Measurements from ENCODE around the gene SLAMF6. TPM values are rescaled to one million over a fixed set of nuclear protein-coding genes. Genes with fewer than 3 reads are reported as not detected.

Gene SLAMF6
- total RNA-seq, 1 donor from 2014 or later = 0.52 TPM

DNA sequence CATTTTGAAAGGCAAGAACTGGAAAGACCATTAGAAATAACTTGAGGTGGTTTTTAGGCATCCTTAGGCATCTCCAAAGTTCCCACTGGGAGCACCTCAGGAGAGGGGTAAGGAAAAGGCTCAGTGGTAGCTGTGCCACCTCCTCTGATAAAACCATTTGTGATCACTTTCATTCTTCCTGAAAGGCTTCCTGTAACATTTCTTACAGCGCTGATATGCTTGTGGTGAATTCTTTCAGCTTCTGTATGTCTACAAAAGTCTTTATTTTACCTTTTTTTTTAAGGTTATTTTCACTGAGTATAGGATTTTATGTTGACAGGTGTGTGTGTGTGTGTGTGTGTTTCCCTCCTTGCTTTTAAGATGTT, 67.9 kb downstream of the SLAMF6 start:
- Histone ChIP-seq H3K9me3 (ENCODE audit: control insufficient read depth in 3 of 3, low read length in 3 of 3) (no peaks in the 10 kb centered on the region), H3K27me3 (ENCODE audit: control insufficient read depth in 3 of 3, insufficient read depth in 3 of 3, low read length in 3 of 3) (peaks cover 0 to 2% (median 0%) of the 10 kb centered on the region in 3 donors), H3K9ac (ENCODE audit: low read depth in 1 of 3, low read length in 3 of 3) (no peak overlapping the region), H3K4me1 (ENCODE audit: control insufficient read depth in 3 of 3, insufficient read depth in 3 of 3, low read length in 3 of 3) (no peaks in the 10 kb centered on the region), H3K4me3 (ENCODE audit: low read length in 3 of 3) (no peak overlapping the region), H3K36me3 (ENCODE audit: control insufficient read depth in 3 of 3, insufficient read depth in 3 of 3, low read length in 3 of 3) (no peaks in the 10 kb centered on the region), H3K27ac (ENCODE audit: low read depth, low read length) (no peak overlapping the region)

DNA sequence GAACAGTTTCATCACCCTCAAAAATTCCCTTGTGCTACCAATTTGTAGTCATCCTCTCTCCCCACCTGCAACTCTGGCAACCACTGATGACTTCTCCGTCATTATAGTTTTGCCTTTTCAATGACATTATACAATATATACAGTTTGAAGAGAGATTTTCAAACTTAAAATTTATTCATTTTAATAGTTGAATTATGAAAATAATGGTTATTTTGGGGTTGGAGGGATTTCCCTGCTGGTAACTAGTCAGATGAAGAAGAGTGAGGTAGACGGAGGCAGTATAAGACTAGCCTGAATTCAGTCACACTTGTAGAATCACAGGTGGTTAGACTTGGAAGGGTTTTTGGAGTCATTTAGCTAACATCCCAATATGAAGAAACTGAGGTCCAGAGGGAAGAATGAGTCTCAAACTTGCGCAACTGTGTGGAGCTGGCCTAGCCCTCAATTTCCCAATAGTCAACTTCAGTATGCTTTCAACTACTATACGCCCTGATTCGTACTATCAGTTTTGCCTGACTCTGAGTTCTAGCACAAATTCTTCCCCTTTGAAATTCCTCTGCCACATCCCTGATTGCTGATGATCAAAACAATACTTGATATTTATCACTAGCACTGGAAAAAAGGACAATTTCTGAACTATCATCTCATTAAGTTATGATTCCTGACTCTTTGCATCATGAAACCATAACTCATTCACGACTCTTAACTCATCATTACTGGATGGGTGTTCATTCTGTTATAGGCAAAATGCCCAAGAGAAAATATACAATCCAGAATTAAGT, 68.5 kb downstream of the SLAMF6 start:
- peaks cover 0 to 2% (median 0%) of the 10 kb centered on the region in 3 donors for H3K27me3 ChIP-seq (ENCODE audit: control insufficient read depth in 3 of 3, insufficient read depth in 3 of 3, low read length in 3 of 3)
- no peaks in the 10 kb centered on the region for H3K36me3 ChIP-seq (ENCODE audit: control insufficient read depth in 3 of 3, insufficient read depth in 3 of 3, low read length in 3 of 3)
- H3K9ac ChIP-seq (ENCODE audit: low read depth in 1 of 3, low read length in 3 of 3) = no peak overlapping the region
- H3K4me1 ChIP-seq (ENCODE audit: control insufficient read depth in 3 of 3, insufficient read depth in 3 of 3, low read length in 3 of 3) = no peaks in the 10 kb centered on the region
- no peak overlapping the region for H3K4me3 ChIP-seq (ENCODE audit: low read length in 3 of 3)
- no peak overlapping the region for H3K27ac ChIP-seq (ENCODE audit: low read depth, low read length)
- H3K9me3 ChIP-seq (ENCODE audit: control insufficient read depth in 3 of 3, low read length in 3 of 3) = no peaks in the 10 kb centered on the region

GRCh38 chr1:160453443-160453842, 69.6 kb downstream of the SLAMF6 start:
- H3K27me3 ChIP-seq (ENCODE audit: control insufficient read depth in 3 of 3, insufficient read depth in 3 of 3, low read length in 3 of 3) = peaks cover 0 to 2% (median 0%) of the 10 kb centered on the region in 3 donors
- H3K27ac ChIP-seq (ENCODE audit: low read depth, low read length) = no peak overlapping the region
- H3K9ac ChIP-seq (ENCODE audit: low read depth in 1 of 3, low read length in 3 of 3) = no peak overlapping the region
- no peak overlapping the region for H3K4me3 ChIP-seq (ENCODE audit: low read length in 3 of 3)
- H3K9me3 ChIP-seq (ENCODE audit: control insufficient read depth in 3 of 3, low read length in 3 of 3) = no peaks in the 10 kb centered on the region
- no peaks in the 10 kb centered on the region for H3K36me3 ChIP-seq (ENCODE audit: control insufficient read depth in 3 of 3, insufficient read depth in 3 of 3, low read length in 3 of 3)
- no peaks in the 10 kb centered on the region for H3K4me1 ChIP-seq (ENCODE audit: control insufficient read depth in 3 of 3, insufficient read depth in 3 of 3, low read length in 3 of 3)

DNA sequence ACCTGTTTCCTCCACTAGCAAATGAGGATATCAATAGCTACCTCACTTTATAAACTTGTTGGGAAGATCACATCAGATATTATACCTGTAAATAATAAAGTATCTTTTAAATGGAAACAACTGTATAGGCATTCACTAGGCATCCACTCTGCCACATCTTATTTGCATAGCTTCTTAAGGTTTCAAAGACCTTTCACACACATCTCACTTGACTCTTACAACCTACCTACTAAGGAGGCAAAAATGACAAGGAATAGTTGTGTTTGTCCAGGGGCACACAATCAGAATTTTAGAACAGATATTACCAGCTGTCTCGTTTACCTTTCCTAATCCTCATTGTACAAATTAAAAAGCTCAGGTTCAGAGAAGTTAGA, 71.2 kb downstream of the SLAMF6 start:
- no peak overlapping the region for H3K4me3 ChIP-seq (ENCODE audit: low read length in 3 of 3)
- H3K27ac ChIP-seq (ENCODE audit: low read depth, low read length) = no peak overlapping the region
- peaks cover 0 to 2% (median 0%) of the 10 kb centered on the region in 3 donors for H3K27me3 ChIP-seq (ENCODE audit: control insufficient read depth in 3 of 3, insufficient read depth in 3 of 3, low read length in 3 of 3)
- H3K36me3 ChIP-seq (ENCODE audit: control insufficient read depth in 3 of 3, insufficient read depth in 3 of 3, low read length in 3 of 3) = no peaks in the 10 kb centered on the region
- no peaks in the 10 kb centered on the region for H3K9me3 ChIP-seq (ENCODE audit: control insufficient read depth in 3 of 3, low read length in 3 of 3)
- H3K9ac ChIP-seq (ENCODE audit: low read depth in 1 of 3, low read length in 3 of 3) = no peak overlapping the region
- no peaks in the 10 kb centered on the region for H3K4me1 ChIP-seq (ENCODE audit: control insufficient read depth in 3 of 3, insufficient read depth in 3 of 3, low read length in 3 of 3)

GRCh38 chr1:160451119-160451858, 71.8 kb downstream of the SLAMF6 start:
- H3K27ac ChIP-seq (ENCODE audit: low read depth, low read length) = no peak overlapping the region
- no peak overlapping the region for H3K4me3 ChIP-seq (ENCODE audit: low read length in 3 of 3)
- H3K27me3 ChIP-seq (ENCODE audit: control insufficient read depth in 3 of 3, insufficient read depth in 3 of 3, low read length in 3 of 3) = peaks cover 0 to 2% (median 0%) of the 10 kb centered on the region in 3 donors
- no peaks in the 10 kb centered on the region for H3K36me3 ChIP-seq (ENCODE audit: control insufficient read depth in 3 of 3, insufficient read depth in 3 of 3, low read length in 3 of 3)
- no peaks in the 10 kb centered on the region for H3K9me3 ChIP-seq (ENCODE audit: control insufficient read depth in 3 of 3, low read length in 3 of 3)
- H3K4me1 ChIP-seq (ENCODE audit: control insufficient read depth in 3 of 3, insufficient read depth in 3 of 3, low read length in 3 of 3) = no peaks in the 10 kb centered on the region
- H3K9ac ChIP-seq (ENCODE audit: low read depth in 1 of 3, low read length in 3 of 3) = no peak overlapping the region

- no peaks in the 10 kb centered on the region for H3K36me3 ChIP-seq (ENCODE audit: control insufficient read depth in 3 of 3, insufficient read depth in 3 of 3, low read length in 3 of 3)
- H3K27ac ChIP-seq (ENCODE audit: low read depth, low read length) = no peak overlapping the region
- H3K9ac ChIP-seq (ENCODE audit: low read depth in 1 of 3, low read length in 3 of 3) = no peak overlapping the region
- peaks cover 0 to 2% (median 0%) of the 10 kb centered on the region in 3 donors for H3K27me3 ChIP-seq (ENCODE audit: control insufficient read depth in 3 of 3, insufficient read depth in 3 of 3, low read length in 3 of 3)
- no peaks in the 10 kb centered on the region for H3K4me1 ChIP-seq (ENCODE audit: control insufficient read depth in 3 of 3, insufficient read depth in 3 of 3, low read length in 3 of 3)
- H3K4me3 ChIP-seq (ENCODE audit: low read length in 3 of 3) = no peak overlapping the region
- no peaks in the 10 kb centered on the region for H3K9me3 ChIP-seq (ENCODE audit: control insufficient read depth in 3 of 3, low read length in 3 of 3)
Measured at GRCh38 chr1:160449494-160449893, 73.6 kb downstream of the SLAMF6 start.

- no peak overlapping the region for H3K9ac ChIP-seq (ENCODE audit: low read depth in 1 of 3, low read length in 3 of 3)
Measured at GRCh38 chr1:160446945-160447600, 76.0 kb downstream of the SLAMF6 start.

DNA sequence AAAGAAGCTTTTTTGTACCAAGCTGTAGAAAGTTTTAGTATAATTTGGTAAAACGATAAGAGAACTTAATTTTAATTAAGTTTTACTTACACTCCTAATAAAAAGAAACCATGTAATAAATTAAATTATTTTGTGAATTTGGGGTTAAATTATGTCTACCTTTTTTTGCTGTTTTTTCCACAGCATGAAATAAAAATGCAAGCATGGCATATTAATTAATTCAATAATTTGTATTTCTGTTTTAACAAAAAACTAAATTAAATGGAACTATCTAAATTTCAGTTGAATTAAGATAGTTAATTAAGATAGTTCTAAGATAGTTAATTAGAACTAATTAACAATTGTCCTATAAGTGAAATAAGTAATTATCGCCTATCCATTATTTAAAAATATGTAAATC, 83.3 kb downstream of the SLAMF6 start:
- H3K27me3 ChIP-seq (ENCODE audit: control insufficient read depth in 3 of 3, insufficient read depth in 3 of 3, low read length in 3 of 3) = no peaks in the 10 kb centered on the region

More at GRCh38 chr1:160446945-160447600, 76.0 kb downstream of the SLAMF6 start:
- H3K4me3 ChIP-seq (ENCODE audit: low read length in 3 of 3) = no peak overlapping the region
- no peaks in the 10 kb centered on the region for H3K36me3 ChIP-seq (ENCODE audit: control insufficient read depth in 3 of 3, insufficient read depth in 3 of 3, low read length in 3 of 3)
- H3K27me3 ChIP-seq (ENCODE audit: control insufficient read depth in 3 of 3, insufficient read depth in 3 of 3, low read length in 3 of 3) = peaks cover 0 to 1% (median 0%) of the 10 kb centered on the region in 3 donors
- no peak overlapping the region for H3K27ac ChIP-seq (ENCODE audit: low read depth, low read length)
- H3K9me3 ChIP-seq (ENCODE audit: control insufficient read depth in 3 of 3, low read length in 3 of 3) = no peaks in the 10 kb centered on the region
- no peaks in the 10 kb centered on the region for H3K4me1 ChIP-seq (ENCODE audit: control insufficient read depth in 3 of 3, insufficient read depth in 3 of 3, low read length in 3 of 3)

GRCh38 chr1:160438935-160439334, 84.1 kb downstream of the SLAMF6 start:
- Histone ChIP-seq H3K9ac (ENCODE audit: low read depth in 1 of 3, low read length in 3 of 3) (no peak overlapping the region), H3K36me3 (ENCODE audit: control insufficient read depth in 3 of 3, insufficient read depth in 3 of 3, low read length in 3 of 3) (no peaks in the 10 kb centered on the region), H3K4me3 (ENCODE audit: low read length in 3 of 3) (no peak overlapping the region), H3K27ac (ENCODE audit: low read depth, low read length) (no peak overlapping the region), H3K4me1 (ENCODE audit: control insufficient read depth in 3 of 3, insufficient read depth in 3 of 3, low read length in 3 of 3) (no peaks in the 10 kb centered on the region), H3K27me3 (ENCODE audit: control insufficient read depth in 3 of 3, insufficient read depth in 3 of 3, low read length in 3 of 3) (no peaks in the 10 kb centered on the region), H3K9me3 (ENCODE audit: control insufficient read depth in 3 of 3, low read length in 3 of 3) (no peaks in the 10 kb centered on the region)

More for the DNA sequence above, 83.3 kb downstream of the SLAMF6 start:
- Histone ChIP-seq H3K9ac (ENCODE audit: low read depth in 1 of 3, low read length in 3 of 3) (no peak overlapping the region), H3K36me3 (ENCODE audit: control insufficient read depth in 3 of 3, insufficient read depth in 3 of 3, low read length in 3 of 3) (no peaks in the 10 kb centered on the region), H3K4me3 (ENCODE audit: low read length in 3 of 3) (no peak overlapping the region), H3K27ac (ENCODE audit: low read depth, low read length) (no peak overlapping the region), H3K9me3 (ENCODE audit: control insufficient read depth in 3 of 3, low read length in 3 of 3) (no peaks in the 10 kb centered on the region), H3K4me1 (ENCODE audit: control insufficient read depth in 3 of 3, insufficient read depth in 3 of 3, low read length in 3 of 3) (no peaks in the 10 kb centered on the region)

All from skeletal muscle tissue (tissue), 4 donors.